Measurements from ENCODE around the gene BANP.
"Not testable (repeated sequence)": the region's sequence is repeated elsewhere in the genome, so short reads cannot be mapped to it uniquely, and the experiment has no call there.

Gene BANP

DNA sequence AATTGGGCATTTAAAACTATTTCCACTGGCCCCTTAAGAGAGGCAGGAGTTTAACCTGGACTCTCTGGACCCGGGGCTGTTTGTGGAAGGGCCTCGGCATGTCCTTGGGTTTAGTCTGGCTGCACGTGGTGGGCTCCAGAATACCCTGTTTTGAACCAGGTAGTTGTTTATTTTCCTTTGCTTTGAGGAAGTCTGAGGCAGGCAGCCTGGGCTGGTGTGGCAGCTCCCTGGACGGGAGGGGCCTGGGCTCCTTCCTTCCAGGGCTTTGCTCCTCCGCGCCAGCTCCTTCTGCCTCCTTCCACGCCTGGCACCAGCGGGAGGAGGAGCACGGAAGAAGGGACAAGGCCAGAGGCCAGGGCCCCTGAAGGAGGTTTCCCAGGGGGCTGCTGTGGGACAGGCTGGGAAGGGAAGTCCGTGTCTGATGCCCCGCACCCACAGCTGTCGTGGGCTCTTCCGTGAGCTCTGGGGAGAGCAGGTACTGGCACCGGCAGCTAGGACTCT is 15.5 kb downstream of the BANP start:
- DNase-seq, result no peak

DNA sequence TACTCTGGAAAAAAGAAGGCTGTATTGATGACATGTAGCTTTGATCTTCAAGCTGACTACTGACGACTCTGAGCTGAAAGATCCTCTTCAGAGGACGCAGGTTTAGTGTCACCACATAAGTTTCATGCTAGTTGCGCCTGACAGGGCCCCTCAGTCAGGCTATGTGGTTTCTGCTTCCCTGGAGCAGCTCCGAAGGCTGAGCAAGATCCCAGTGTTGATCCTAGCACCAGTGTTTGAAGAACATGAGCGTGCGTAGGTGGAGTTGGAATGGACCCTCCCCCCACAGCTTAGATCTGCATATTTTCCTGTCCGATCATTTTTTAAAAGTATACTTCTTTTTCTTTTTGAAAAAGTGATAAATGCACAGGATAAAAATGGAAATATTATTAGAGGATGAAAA is 17.3 kb downstream of the BANP start:
- DNase-seq, result no peak

DNA sequence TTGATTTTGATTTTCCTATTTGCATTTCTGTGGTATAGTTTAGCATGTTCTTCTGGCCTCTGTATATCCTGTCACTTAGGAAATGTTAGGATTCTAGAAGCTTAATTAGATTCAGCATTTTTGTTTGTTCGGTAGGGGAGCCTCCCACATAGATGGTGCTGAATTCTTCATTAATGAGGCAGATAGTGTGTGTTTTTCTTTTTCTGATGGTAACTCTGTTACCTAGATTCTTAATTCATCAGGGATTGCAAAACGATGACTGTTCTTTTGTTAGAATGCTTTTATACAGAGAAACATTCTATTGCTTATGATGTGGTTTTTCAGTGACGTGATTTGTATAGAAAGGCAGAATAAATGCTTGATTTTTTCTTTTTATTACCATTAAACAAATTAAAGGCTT is 19.0 kb downstream of the BANP start:
- DNase-seq, result no peak

DNA sequence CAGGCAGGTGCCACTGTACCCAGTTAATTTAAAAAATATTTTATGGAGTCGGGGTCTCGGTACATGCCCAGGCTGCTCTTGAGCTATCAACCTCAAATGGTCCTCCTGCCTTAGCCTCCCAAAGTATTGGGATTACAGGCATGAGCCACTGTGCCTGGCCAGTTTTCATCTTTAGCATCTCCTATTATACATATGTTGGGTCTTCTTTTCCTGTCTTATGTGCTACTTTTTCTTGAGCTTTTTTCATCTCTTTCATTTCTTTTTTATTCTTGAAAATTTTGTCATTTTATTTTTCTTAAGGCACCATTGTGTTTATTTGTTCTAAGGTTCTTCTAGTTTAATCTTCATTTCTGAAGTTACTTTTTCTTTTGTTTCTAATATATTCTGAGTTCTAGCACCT is 20.7 kb downstream of the BANP start:
- no peak for DNase-seq

DNA sequence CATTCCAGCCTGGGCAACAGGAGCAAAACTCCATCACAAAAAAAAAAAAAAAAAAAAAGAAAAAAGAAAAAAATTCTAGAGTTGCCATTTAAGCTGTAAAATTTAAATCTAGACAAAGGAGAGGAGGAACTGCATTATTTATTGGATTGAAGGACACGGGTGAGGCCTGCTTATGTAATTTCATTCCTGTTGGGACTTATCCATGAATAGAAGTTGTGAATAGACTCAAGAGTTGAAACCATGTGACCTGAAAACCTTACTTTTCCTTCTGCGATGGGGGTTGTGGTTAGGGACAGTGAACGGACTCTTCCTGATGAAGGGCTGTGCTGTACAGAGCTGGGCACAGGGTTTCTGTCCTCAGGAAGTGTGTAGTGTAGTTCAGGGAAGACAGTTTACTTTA is 22.5 kb downstream of the BANP start:
- DNase-seq, result no peak

DNA sequence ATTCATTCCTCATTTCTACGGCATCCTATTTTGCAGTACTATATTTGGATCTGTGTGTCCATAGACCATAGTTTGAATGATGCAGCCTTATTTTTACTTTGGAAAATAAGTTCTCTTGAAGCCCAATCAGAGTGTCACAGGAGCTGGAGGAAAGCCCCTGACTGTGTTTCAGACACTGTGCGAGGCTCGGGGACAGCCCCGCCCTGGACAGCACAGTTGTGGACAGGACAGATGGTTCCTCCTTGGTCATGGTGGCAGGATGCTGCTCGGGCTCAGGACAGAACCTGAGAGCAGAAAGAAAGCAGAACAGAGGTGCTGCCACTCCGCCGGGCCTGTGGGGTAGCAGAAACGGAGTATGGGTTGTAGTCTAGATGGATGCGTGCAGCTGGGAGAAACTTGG is 22.9 kb downstream of the BANP start:
- no peak for DNase-seq

DNA sequence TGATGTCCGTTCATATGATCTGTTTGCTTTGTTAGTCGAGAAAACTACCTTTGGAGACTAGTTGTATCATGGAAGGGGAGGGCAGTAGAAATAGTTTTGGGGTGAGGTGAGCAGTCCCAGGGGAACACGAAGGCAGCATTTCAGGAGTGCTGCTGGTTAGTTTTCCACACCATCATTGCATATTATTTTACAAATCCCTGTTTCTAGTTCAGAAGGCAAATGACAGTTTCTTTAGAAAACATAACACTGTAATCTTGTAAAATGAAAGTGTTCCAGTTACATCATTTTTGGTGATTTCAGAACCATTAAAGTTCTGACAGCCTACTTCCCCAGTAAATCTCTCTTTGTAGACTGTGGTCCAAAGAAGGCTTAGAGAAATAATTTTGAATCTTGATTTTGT is 25.4 kb downstream of the BANP start:
- DNase-seq, result no peak

DNA sequence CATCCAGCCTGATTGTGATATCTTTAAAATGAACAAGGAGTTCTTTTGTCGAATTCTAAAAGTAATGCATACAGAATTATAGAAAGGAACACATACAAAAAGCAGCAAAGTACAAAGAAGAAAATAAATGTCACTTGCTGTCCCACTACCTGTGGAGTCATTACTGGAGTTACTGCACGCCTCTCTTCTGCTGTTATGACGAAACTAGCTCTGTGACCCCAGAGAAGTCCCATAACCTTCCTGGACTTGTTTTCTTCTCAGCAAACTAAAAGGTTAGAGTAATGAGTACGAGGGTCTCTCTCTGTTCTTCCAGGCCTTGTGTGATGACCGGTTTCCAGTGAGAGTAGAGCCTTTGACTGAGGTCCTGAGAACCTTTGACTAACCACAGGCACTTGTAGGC is 26.9 kb downstream of the BANP start:
- DNase-seq, result no peak

DNA sequence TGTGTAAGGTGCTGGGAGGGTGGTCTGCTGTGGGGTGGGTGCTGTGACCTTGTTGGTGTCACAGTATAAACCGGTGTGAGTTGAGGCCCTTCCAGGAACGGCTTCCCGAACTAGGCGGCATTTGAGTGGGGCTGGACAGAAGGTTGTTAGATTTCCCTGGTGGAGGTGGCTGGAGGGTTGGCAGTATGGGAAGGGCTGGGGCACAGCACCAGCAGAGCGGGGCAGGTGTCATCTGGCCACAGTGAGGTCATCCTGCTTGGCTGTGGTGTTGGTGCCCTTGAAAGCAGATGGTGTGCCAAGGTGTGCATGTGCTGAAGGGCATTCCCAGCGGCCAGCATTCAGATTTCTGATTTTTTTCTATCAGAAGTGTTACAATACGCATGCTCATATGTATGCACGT is 28.1 kb downstream of the BANP start:
- no peak for DNase-seq

DNA sequence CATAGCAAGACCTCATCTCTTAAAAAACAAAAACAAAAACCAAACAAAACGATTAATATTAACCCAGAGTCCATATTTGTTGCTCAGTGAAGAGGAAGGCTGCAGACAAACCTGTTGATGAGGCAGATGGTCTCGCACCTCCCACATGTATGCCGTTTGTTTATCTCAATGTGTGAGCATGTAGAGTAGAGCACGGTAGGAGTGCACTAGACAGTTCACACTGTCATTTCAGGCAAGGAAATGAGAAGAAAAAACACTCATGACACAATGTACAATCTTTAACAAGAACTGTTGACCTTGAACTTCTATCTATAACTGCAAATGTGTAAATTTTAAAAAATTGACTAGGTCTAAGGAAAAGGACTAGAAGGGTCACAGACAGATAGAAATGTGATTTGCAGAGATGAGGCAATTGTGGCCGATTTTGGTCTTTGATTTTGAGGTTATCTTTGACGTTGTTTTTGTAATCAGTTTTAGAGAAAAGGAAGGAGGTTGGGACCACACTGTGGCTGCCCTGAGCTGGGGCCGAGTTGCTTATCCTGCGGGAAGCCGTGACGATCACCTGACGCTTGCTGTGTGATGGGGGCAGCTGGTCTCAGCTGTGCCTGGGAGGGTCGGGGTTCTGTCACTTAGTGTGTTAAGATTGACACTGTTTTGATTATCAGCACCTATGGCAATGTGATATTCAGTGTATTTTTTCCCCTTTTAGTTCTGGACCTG is 28.8 kb downstream of the BANP start:
- not testable (repeated sequence) for DNase-seq

DNA sequence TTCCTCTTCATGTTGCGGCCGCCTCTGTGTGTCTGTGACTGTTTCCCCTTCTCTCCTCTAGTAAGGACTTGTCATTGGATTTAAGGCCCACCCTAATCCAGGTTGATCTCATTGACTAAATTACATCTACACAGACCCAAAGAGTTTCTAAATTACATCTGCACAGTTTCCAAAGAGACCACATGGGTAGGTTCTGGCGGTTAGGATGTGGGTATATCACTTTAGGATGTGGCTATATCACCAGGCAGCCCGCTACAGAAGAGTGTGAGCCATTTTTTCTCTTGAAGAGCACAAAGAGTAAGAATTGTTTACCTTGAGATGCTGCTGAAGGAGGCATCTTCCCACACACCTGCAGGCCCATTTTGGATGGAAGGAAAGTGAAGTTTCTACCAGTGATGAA is 30.1 kb downstream of the BANP start:
- not testable (repeated sequence) for DNase-seq

DNA sequence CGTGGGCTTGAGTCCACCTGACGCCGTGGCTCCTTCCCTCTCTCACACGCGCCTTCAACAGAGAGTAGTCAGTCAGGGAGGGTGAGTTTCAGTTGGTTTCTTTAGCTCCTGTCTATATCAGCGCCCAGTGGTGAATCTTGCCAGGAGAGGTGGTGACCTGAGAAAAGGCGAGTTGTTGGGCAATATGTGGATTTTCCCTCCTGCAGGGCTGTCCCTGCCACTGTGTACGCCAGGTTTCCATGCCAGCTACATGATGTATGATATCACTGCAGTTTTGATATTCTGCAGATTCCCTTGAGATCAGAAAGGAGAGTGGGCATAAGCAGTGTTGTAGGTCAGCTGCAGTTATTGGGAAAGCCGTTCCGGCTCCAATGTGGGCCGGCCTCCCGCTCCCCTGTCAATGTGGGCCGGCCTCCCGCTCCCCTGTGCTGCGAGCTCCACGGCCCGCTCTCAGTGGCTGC is 31.4 kb downstream of the BANP start:
- DNase-seq, result no peak

DNA sequence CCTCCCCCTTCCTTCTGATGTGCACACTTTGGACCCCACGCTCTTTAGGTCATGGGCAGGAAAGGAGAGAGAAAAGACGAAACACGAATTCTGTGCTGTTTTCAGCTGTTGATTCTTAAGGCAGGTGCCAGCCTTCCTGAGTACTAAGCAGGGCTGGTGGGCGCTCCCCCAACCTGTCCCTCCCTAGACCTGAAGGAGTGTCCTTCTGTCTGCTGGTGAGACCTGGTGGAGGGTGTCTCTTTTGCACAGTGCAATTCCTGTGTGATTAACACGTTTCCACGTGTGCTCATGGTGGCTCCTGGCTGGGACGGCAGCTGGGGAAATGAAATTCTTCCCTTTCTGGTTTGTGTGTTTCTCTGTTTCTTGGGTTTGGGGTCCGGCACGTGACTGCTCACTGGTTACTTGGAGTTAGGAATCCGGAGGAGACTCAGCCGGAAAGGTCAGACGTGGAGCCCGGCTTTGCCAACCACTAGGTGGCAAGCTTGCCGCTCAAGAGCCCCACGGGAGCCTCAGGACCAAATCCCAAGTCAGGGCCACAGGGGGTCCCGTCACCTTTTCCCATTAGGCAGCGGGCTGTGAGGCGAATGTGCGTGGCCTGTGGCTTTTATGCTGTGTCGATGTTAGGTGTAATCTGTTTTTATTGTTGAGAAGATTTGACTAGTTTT is 32.0 kb downstream of the BANP start:
- DNase-seq, result not testable (repeated sequence)

DNA sequence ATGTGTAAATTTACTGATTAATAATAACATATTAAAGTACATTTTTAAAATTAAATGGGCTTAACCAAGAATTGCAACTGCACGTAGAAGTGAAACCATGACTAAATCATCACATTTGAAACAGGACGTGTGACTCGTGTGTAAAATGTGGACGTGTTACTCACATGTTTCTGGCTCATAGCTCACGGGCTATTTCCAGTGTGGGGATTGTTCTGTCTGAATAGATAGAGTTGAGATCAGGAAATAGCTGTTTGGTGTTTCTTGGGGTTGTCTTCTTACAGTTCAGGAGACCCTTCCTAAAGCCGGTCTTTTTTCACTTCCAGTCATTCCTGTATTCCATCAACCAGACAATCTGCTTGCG is 32.5 kb downstream of the BANP start:
- not testable (repeated sequence) for DNase-seq

DNA sequence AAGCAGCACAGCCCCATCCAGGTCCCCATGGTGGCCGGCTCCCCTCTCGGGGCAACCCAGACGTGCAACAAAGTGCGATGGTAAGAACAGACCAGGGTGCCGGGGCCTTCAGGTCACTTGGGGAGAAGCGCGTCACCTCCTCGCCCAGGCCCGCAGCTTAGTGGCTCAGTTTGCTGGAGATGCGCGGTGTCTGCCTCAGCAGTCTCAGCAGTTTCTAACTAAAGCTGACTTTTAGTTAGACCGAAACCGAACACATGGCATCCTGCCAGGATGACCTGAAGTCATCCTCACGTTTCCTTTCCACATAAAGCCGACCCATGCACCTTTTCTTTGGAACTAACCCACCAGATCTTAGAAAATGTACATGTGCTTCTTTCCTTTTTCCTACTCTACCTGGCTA is 32.9 kb downstream of the BANP start:
- not testable (repeated sequence) for DNase-seq

DNA sequence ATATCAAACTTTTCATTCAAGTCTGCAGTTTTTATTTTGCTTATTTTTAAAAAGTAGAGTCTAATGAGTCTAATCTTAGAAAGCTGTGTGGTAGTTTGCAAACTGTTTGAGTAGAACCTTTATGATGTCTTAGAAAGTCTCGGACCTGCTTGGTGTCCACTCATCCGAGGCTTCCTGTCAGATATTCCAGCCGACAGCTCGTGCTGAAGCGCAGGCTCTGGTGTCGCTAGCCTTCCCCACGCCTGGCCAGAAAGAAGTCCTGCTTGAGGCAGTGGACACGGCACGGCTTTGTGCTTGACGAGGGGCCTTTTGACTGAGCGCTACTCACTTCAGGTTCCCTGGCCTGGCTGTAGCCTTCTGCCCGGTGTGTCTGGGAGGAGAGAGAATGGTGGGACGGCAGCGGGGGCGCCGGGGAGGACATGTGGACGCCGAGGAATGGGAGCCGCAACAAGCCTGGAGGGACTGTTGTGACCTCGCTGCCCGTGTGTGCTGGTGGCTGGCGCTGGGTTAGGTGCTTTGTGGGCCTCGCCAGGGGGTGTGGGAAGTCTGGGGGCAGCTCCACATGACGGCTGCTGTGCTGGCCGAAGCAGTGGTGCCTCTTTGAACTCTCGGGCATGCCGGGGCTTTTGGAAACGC is 33.5 kb downstream of the BANP start:
- DNase-seq, result no peak

DNA sequence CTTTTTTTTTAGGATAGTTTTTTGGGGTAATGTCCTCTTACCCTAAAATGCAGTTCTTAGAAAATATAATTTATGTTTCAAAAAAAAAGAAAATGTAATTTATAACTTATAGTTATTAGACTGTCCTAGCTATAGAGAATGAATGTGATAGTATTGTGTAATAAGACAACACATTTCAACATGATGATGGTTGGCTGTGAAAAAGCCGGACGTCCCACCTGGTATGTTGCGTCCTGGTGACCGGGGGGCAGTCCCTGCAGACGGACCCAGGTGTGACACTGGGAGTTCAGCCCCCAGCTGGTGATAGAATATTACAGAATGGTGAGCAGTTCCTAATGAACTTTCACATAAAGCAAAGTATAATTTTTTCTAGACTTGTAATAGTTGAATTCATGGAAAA is 34.3 kb downstream of the BANP start:
- DNase-seq, result not testable (repeated sequence)

DNA sequence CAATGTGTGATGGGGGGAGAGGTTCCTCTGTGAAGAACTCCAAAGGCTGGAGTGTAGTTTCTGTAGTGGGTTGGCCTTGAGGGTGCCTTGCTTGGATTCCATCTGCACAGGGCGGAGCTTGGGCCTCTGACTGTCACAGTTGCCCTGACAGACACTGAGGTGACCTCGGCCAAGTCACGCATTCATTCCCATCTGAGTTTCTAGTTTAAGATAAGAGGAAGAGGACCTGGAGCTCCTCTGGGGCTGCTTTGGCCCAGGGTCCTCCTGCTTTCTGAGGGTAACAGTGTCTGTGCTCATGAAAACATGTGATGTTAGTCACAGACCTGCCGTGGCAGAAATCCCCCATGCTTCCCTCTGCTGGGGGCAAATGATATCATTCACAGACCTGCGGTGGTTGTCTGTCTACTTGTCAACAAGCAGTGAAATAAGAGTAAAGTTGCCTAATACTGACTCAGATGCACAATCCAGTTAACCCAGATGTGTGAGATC is 35.2 kb downstream of the BANP start:
- DNase-seq, result not testable (repeated sequence)

DNA sequence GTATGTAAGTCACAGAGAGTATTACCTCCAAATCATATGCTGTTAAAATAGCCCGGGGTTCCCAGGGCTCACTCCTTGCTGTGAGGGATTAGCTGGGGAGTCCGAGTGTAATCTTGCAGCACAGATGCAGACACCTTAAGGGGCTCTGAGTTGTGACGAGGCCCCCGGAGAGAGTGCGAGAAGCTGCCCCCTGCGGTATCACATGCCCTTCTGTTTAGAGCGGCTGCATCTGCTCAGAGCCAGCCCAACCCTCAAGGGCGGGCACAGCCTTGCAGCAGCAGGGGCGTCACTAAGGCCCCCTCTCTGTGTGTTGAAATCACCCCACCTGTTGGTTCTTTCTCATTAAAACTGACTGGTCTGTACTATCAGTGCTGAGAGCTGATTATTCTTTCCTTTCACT is 37.4 kb downstream of the BANP start:
- DNase-seq, result not testable (repeated sequence)

DNA sequence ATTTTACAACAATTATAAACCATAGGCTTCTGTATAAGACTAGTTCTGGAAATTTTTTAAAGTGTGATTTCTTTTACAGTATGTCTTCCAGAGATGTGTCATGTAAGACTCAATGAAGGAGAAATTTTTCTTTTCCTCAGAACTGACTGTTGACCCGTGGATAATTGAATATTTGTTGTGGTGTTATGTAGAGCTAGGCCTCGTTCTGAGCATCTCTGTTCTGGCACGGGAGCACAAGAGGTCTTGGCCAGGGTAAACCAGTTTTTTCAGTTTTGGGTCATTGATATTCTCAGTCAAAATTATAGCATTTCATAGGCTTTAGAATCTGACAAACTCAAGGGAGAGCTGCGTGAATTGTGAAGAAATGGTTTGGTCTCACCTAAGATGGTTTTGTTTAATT is 39.0 kb downstream of the BANP start:
- DNase-seq, result not testable (repeated sequence)

DNA sequence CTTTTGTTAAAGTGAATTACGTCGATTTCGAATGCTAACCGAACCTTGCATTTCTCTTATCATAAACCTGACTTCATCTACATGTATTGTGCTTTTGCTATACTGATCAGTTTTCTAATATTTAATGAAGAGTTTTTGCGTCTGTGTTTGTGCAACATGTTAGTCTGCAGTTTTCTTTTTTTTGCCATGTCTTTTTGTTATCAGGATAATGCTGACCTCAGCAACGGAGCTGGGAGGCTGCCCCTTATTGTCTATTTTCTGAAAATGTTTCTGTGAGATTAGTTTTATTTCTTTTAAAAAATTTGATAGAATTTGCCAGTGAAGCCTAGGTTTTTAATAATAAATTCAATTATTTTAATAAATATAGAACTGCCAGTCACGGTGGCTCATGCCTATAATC is 40.9 kb downstream of the BANP start:
- DNase-seq, result not testable (repeated sequence)

DNA sequence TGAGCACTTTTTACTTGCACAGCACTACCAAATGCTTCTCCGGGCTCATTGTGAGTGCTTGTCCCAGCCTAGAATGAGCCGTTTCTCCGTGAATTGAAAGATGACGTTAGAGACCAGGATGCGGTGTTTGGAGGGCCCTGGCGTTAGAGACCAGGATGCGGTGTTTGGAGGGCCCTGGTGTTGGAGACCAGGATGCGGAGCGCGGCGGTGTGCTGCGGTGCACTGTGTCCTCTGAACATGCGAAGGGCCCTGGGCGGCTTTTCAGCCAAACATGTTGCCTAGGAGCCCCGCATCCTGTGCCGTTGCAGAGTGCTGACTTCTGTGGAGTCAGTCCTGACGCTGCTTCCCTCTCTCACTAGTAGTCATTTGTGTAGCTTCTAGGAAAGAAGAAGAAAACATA is 42.7 kb downstream of the BANP start:
- DNase-seq, result no peak

DNA sequence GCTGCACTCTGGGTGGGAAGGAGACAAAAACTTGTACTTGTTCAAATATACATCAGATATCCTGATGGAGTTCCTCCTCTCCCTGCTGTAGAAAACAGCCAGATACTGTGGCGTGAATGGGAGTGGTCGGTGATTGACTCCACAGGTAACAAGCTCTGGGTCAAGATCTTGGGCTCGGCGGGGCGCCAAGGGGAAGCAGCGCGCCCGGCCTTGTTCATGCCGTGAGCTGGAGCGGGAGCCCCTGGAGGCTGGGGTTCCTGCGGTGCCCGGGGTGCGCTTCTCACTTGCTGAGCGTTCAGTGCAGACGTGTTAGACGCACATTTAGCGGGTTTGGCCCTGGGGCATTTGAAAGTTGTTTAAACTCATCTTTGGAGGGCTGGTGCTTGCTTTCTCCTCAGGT is 44.4 kb downstream of the BANP start:
- DNase-seq, result no peak
